Fibroblast of lung (primary cell): Measurements from ENCODE around the gene LRSAM1. TPM values are rescaled to one million over a fixed set of nuclear protein-coding genes. Genes with fewer than 3 reads are reported as not detected.
A peak's percentile ranks its signal among the peaks of the same experiment; 100 is the strongest.

Source experiments
- DNase-seq, 2 donors: peaks; one replicate each; pipeline versions ENCODE4 v3.0.0 to v3.0.0-alpha.2; 2010; ENCODE audit warnings: low read depth in 2 of 2
- H2AFZ ChIP-seq: 2 replicates; pipeline ENCODE4 v1.5.1; 2012; ENCODE audit warnings: low read length, control low read depth, inconsistent platforms
- H3K27ac ChIP-seq: 2 replicates; pipeline ENCODE4 v1.5.1; 2011; ENCODE audit warnings: low read length, control low read depth; ENCODE audit not compliant: insufficient read depth
- H3K27me3 ChIP-seq: 2 replicates; pipeline ENCODE4 v1.5.1; 2011; ENCODE audit warnings: mild to moderate bottlenecking, low read length; ENCODE audit not compliant: control insufficient read depth, insufficient read depth
- H3K36me3 ChIP-seq: 2 replicates; pipeline ENCODE4 v1.5.1; 2011; ENCODE audit warnings: low read length; ENCODE audit not compliant: control insufficient read depth, insufficient read depth
- H3K4me1 ChIP-seq: 2 replicates; pipeline ENCODE4 v1.5.1; 2011; ENCODE audit warnings: low read length; ENCODE audit not compliant: control insufficient read depth, insufficient read depth; ENCODE audit errors: extremely low read depth
- H3K4me2 ChIP-seq: 2 replicates; pipeline ENCODE4 v1.5.1; 2011; ENCODE audit warnings: low read length, control low read depth; ENCODE audit not compliant: insufficient read depth; ENCODE audit errors: extremely low read depth
- H3K4me3 ChIP-seq, 4 experiments: fragments of 200-600 bp in 1 of 4; sonication (generic) in 1 of 4; replicated peaks in 1 of 4; 2 replicates each; pipeline ENCODE4 v1.5.1; 2011 to 2016; ENCODE audit warnings: low read length in 4 of 4, low read depth in 3 of 4, mild to moderate bottlenecking in 3 of 4, control low read depth in 2 of 4, inconsistent platforms in 1 of 4, mixed read lengths in 1 of 4; ENCODE audit not compliant: insufficient read depth in 1 of 4; ENCODE audit errors: control extremely low read depth in 1 of 4
- H3K79me2 ChIP-seq: 2 replicates; pipeline ENCODE4 v1.5.1; 2012; ENCODE audit warnings: mild to moderate bottlenecking, low read length, inconsistent platforms; ENCODE audit not compliant: control insufficient read depth, insufficient read depth
- H3K9ac ChIP-seq: 2 replicates; pipeline ENCODE4 v1.5.1; 2011; ENCODE audit warnings: mild to moderate bottlenecking, low read length, control low read depth; ENCODE audit not compliant: insufficient read depth
- H3K9me3 ChIP-seq: 2 replicates; pipeline ENCODE4 v1.5.1; 2012; ENCODE audit warnings: low read depth, low read length; ENCODE audit not compliant: control insufficient read depth, insufficient read depth
- H4K20me1 ChIP-seq: 2 replicates; pipeline ENCODE4 v1.5.1; 2011; ENCODE audit warnings: low read length; ENCODE audit not compliant: control insufficient read depth, insufficient read depth; ENCODE audit errors: extremely low read depth
- CTCF ChIP-seq, 2 donors: IDR thresholded peaks in 1 of 2; conservative IDR thresholded peaks in 1 of 2; 1 replicate in 1 of 2; 2 replicates in 1 of 2; pipeline ENCODE4 v1.5.1; 2011 to 2012; ENCODE audit warnings: low read length in 2 of 2, control low read depth in 1 of 2, inconsistent platforms in 1 of 2, low read depth in 1 of 2, mild to moderate bottlenecking in 1 of 2
- EZH2 ChIP-seq: IDR thresholded peaks from 2 replicates; pipeline ENCODE4 v1.5.1; 2012; ENCODE audit warnings: low read length, control low read depth, mild to moderate bottlenecking; ENCODE audit errors: missing control alignments
- polyA plus RNA-seq, 2 donors: library from polyadenylated mRNA; depleted of rRNA in 1 of 2; stranded (reverse) in 1 of 2; unstranded in 1 of 2; fragments of >200 nt; gene quantifications; 2 replicates each; pipeline ENCODE4 v1.2.1, GENCODE V29; 2011 to 2012; ENCODE audit warnings: missing spikeins in 1 of 2
- total RNA-seq: library from RNA; depleted of rRNA; stranded (reverse); fragments of >200 nt; gene quantifications from 2 replicates; pipeline ENCODE4 v1.2.1, GENCODE V29; 2014

The LRSAM1 gene
- total and polyA plus RNA-seq, 2 donors (not counting 1 experiment from before 2014, with no cell fraction given), result 6.8 to 18.0 TPM

- no peak overlapping the region for H3K4me3 ChIP-seq
- H3K27ac ChIP-seq, result peak overlapping the region; percentile 11
- H4K20me1 ChIP-seq, result peaks cover 6% of the 10 kb centered on the region
- peaks cover 98% of the 10 kb centered on the region for H3K79me2 ChIP-seq
- no peaks in the 10 kb centered on the region for H3K27me3 ChIP-seq
- no peak overlapping the region for H2AFZ ChIP-seq
- H3K4me2 ChIP-seq, result peak overlapping the region; percentile 8
- H3K4me1 ChIP-seq, result peaks cover 70% of the 10 kb centered on the region
- H3K9me3 ChIP-seq, result no peaks in the 10 kb centered on the region
- DNase-seq, result no peak
- no peak for TF ChIP-seq EZH2
- no peak for TF ChIP-seq CTCF (conservative IDR thresholded peaks at IDR 0.05 in 1 of 2, IDR thresholded peaks at IDR 0.05 in 1 of 2; ENCODE audit: low read depth in 1 of 2, low read length in 2 of 2)
- no peak overlapping the region for H3K9ac ChIP-seq
- H3K36me3 ChIP-seq, result peaks cover 21% of the 10 kb centered on the region
Measured at GRCh38 chr9:127543973-127544533, 92.7 kb downstream of the LRSAM1 start.

DNA sequence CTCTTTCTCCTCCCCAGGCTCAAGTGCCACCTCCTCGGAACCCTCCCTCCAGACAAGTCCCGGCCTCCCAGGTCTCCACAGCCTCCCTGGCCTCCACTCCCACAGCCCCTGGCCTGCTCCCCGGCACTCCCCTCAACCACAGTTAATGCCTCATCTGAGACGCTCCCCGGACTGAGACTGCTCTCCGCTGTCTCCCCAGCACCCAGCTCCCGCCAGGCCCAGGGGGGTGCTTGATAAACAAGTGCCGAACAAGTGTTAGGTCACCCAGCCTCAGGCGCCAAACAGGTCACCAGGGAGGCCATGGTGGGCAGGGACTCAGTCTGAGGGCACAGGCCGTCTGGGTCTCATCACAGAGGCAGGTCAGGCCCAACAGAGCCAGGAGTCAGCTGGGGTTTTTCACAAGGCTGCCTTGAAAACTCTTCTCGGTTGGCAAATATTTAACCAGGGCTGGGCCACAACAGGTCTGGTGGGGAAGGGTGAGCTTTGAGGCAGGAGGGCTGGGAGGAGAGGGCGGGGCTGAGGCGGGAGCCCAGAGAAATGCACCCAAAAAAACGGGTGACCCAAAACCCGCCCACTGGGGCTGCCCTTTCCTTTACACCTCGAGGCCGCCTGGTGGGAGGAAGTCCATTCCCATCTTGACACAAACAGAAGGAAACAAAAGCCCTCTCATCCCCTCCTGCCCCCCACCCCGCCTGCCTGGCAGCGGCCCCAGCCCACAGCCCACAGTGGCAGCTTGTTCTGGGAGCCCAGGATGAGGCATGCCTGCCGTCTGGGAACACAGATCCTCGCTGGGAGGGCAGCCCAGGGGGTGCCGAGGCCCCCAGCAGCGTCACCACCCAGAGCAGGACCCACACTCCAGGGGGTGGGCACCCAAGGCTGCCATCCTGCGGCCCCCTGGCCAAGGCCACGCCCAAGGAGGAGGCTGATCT lies 94.2 kb downstream of the LRSAM1 start:
- H3K27me3 ChIP-seq, result no peaks in the 10 kb centered on the region
- peak; percentile 56 to 88 for DNase-seq
- peak overlapping the region; percentile 48 for H3K4me2 ChIP-seq

More for the DNA sequence above, 94.2 kb downstream of the LRSAM1 start:
- peaks cover 98% of the 10 kb centered on the region for H3K79me2 ChIP-seq
- H2AFZ ChIP-seq, result no peak overlapping the region
- peaks cover 23% of the 10 kb centered on the region for H3K36me3 ChIP-seq
- H3K9ac ChIP-seq, result no peak overlapping the region
- H3K4me1 ChIP-seq, result peaks cover 58% of the 10 kb centered on the region
- peak overlapping the region; percentile 75 for H3K27ac ChIP-seq
- TF ChIP-seq EZH2 (no peak), CTCF (conservative IDR thresholded peaks at IDR 0.05 in 1 of 2, IDR thresholded peaks at IDR 0.05 in 1 of 2; ENCODE audit: low read depth in 1 of 2, low read length in 2 of 2) (no peak)
- no peak overlapping the region for H3K4me3 ChIP-seq
- no peaks in the 10 kb centered on the region for H3K9me3 ChIP-seq
- peaks cover 5% of the 10 kb centered on the region for H4K20me1 ChIP-seq
